HG02759 (cell line): ENCODE results near the gene ALDH6A1.

ENCODE experiments used
- ATAC-seq: cut with Tn5 transposase; IDR thresholded peaks from one replicate; pipeline ENCODE4 v1.9.1; 2021; ENCODE audit warnings: mild to moderate bottlenecking, moderate library complexity; ENCODE audit not compliant: unreplicated experiment

ALDH6A1 gene

DNA sequence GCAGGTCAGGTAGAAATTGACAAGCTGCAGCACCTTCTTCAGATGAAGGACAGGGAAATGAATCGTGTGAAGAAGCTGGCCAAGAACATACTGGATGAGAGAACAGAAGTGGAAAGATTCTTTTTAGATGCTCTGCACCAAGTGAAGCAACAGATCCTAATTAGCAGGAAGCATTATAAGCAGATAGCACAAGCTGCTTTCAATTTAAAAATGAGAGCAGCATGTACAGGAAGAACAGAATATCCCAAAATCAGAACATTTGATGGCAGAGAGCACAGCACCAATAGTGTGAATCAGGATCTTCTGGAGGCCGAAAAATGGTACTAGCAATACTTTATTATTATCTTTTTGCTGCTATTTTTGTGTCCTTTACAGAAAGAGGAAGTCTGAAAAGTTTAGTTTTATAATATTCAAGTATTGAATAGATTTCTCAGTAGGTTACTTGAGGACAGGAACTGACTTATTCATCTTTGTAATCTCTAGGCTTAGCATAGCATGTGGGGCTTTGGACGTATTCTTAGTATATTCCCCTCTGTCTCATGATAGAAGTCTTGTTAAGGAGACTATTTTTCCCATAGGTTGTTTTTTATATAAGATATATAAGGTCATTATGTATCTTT lies 34.3 kb downstream of the ALDH6A1 start:
- no peak for ATAC-seq

DNA sequence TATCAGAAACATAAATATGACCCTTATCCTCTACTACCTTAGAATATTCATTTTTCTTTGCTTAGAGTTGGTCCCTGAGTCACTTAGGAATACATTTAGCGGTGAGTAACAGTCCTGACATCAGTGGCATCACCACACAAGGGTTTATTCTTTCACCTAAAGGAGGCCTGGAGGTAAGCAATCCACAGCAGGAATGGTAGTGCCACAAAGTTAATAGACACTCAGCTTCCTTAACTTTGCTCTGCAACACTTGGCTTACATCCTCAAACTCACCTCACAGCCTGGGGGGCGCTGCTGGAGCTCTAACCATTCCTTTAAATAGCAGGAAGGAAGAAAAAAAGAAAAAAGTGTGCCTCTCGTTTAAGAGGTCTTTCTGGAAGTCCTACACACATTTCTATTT lies 36.0 kb downstream of the ALDH6A1 start:
- ATAC-seq, result no peak

DNA sequence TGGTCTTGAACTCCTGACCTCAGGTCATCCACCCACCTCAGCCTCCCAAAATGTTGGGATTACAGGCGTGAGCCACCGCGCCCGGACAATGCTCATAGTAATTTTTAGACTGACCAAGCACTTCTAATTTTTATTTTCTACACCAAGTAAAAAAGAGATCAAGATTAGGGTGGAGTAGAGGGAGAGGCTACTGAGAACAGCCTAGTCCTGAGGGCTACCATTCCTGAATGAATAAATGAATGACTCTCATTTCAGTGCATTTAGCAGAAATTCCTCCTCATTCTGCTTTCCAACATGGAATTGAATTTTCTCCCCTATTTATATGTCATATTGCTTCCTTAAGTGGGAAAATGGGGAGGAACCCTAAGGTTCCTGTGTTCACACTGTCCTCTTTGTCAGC lies 38.7 kb downstream of the ALDH6A1 start:
- ATAC-seq, result no peak

DNA sequence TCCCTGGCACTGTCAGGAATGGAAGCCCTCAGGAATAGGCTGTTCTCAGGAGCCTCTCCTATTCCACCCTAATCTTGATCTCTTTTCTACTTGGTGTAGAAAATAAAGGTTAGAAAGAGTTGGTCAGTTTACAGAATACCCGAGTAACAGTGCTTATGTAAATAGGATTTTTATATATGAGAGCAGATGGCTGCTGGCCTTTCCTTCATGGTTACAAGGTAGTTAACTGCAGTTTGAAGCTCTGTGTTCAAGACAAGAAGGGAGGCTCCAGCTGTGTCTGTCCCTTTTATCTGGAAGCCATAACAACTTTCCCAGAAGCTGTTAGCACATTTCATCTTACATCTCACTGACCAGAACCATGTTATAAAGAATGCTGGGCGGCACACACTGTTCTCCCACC lies 42.0 kb downstream of the ALDH6A1 start:
- ATAC-seq, result no peak

DNA sequence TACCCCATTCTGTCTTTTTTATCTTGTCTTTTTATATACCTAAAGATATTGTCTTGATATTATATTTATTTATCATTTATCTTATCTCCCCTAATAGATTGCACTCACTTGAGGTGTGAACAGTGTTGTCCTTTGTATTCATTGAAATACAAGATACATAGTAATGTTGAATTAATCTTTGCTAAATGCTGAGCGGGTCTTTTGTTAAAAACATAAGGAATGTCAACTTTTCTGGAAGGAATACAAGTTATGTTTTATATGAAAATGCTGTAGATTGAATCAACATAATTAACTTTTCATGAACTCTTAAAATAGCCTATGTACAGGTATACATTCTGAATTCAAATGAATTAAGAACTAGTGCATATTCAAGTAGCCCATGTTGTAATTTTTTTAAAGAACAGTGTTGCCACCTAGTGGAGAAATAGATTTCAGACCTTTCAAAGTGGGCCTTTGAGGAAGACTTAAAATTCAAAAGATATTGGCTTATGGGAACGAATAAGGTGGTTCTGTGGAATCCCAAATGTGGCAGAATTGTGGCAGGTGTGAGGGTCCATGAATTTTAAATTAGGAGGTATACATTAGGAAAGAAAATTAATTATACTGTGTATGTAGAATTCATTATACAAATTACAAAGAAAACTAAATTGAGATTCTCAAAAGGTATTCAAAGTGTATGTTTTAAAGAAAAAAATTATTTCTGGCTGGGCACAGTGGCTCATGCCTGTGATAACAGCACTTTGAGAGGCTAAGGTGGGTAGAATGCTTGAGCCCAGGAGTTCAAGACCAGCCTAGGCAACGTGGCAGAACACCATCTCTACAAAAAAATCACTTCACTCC lies 46.0 kb downstream of the ALDH6A1 start:
- ATAC-seq, result no peak

GRCh38 chr14:74035556-74035955 lies 48.7 kb downstream of the ALDH6A1 start:
- ATAC-seq, result no peak

DNA sequence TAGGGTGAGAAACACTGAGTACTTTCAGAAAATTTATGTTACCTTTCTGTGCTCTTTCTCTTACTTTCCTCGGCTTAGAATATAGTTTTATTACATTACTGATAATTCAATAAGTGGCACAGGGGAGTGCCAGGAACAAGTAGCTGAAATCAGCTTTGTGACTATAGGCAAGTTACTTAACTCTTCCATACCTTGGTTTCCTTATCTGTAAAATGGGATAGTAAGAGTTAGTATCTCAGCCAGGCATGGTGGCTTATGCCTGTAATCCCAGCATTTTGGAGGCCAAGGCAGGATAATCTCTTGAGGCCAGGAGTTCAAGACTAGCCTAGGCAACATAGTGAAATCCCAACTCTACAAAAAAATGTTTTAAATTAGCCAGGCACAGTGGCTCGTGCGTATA lies 49.7 kb downstream of the ALDH6A1 start:
- no peak for ATAC-seq

DNA sequence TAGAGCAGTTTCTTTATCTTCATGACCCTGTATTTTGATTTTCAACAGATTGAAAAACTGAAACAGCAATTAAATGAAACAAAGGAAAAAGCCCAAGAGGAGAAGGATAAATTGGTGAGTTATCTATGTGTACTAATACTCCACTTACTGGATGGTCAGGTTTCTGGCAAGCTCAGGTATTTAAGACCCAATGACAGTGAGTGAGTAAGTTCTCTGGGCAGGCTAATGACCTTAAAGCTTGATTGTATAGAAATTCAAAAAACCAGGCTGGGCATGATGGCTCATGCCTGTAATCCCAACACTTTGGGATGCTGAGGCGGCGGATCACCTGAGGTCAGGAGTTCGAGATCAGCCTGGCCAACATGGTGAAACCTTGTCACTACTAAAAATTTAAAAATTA lies 55.1 kb downstream of the ALDH6A1 start:
- ATAC-seq, result no peak

GRCh38 chr14:74022346-74022745 lies 61.9 kb downstream of the ALDH6A1 start:
- ATAC-seq, result no peak

DNA sequence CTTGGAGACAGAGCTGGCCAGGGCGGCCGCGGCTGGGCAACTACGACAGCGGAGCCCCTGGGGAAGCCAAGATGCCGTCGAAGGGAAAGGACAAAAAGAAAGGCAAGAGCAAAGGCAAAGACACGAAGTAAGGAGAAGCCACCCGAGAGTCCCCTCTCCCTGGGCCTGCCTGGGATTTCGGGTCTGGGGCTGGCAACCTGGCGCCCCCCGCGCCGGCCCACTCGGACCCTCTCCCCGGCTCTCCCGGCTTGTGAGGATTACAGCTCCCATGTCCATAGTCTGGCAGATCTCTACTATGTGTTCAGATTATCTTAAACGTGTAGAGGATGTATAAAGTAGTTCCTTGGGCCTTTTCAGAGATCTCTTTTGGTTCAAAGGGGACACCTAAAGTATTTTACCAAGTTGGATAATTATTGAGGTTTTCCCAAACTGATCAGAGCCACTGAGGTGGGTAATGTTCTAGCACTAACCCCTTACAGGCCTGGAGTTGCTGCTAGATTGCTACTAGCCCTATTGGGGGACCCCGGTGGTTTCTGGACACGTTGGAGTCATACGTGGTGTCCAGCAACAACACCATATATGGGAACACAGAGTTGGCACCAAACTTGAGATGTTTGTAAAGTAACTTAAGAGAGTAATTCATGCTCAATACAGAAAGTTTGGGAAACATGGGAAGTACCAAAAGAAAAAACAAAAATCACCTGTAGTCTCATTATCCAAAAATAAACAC lies 64.7 kb downstream of the ALDH6A1 start:
- no peak for ATAC-seq

DNA sequence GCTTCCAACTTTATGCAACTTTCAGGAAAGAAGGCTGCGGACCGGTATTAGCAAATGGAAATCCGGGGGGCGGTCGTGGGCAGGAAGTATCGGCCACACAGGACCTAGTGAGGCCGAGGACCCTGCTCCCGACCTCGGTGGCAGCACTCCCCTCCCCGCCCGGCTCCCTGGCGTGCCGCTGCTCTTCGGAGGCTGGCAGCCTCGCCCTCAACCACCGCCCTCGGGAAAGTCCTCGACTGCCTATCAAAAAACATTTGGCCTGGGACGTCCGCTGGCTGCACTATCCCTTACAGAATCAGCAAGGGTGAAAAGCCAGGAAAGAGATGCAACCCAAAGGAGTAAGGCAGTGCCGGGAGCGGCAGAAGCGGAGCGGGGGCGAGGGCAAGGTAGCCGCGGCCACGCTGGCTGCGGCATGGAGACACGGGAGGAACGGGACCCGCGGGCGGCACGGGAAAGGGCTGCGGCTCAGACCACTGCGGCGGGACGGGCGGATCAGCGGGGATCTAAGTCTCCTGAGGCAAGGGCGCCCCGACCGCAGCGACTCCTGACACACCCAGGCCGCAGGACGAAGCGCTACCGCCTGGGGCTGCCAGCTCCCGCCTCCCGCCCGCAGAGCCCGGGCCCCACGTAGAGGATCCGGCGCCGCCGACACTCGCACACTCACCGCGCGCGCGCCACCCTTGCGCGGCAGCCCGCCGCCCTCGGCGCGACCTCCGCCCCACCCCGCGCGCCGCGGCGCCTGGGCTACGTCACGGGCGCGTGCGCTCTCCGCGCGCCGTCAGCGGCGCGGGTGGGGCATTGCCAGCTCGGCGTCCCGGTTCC lies 65.5 kb downstream of the ALDH6A1 start, which contains the start of the genes BBOF1 and ENTPD5:
TSS of gene BBOF1 (plus strand) at position 764 of the 822 bp plus-strand sequence. CDS start 130 bp downstream, outside the sequence.
TSS of gene ENTPD5 (minus strand) at position 703 of the 822 bp plus-strand sequence. CDS start 31,186 bp downstream, outside the sequence.
- peak; percentile 95 for ATAC-seq

- no peak for ATAC-seq
Measured at GRCh38 chr14:74018174-74018585, 66.1 kb downstream of the ALDH6A1 start.

DNA sequence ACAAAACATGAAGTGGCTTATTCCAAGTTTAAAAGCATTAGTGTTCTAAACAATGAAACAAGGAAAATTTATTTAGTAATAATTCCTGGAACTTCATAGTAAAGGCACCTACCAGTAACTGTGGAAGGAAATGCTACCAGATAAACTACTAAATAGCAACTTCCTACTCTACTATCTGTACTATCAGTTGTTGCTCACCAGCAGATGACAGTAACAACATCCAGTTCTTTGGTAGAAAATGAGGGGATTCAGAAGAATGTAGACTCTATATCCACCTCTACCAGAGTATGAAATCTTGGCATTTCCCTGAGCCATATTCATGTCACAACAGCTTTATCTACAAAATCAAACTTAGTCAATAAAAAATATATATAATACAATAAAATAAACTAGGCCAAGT lies 68.3 kb downstream of the ALDH6A1 start:
- no peak for ATAC-seq

GRCh38 chr14:74015176-74015575 lies 69.1 kb downstream of the ALDH6A1 start:
- no peak for ATAC-seq

DNA sequence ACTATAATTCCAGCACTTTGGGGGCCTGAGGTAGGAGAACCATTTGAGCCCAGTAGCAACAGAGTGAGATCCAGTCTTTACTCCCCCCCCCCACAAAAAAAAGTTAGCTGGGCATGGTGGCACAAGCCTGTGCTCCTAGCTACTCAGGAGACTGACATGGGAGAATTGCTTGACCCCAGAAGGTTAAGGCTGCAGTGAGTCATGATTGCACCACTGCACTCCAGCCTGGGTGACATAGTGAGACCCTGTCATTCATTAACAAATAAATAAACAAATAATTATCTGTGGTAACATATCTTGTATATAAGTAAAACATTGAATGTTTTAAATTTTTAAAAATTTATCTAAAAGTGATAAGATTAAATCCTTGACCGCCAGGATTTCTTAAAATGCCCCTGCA lies 70.0 kb downstream of the ALDH6A1 start:
- ATAC-seq, result no peak

GRCh38 chr14:74008843-74009499 lies 75.3 kb downstream of the ALDH6A1 start:
- no peak for ATAC-seq
